Stimulated activated naive CD4-positive, alpha-beta T cell (primary cell): ENCODE measurements around the gene CYP26C1.
"Not testable (repeated sequence)": the region's sequence is repeated elsewhere in the genome, so short reads cannot be mapped to it uniquely, and the experiment has no call there.

Experiments
- DNase-seq, 6 experiments: peaks; one replicate each; lab custom pipeline; 2025; lab: John Stamatoyannopoulos, UW

Gene CYP26C1

DNA sequence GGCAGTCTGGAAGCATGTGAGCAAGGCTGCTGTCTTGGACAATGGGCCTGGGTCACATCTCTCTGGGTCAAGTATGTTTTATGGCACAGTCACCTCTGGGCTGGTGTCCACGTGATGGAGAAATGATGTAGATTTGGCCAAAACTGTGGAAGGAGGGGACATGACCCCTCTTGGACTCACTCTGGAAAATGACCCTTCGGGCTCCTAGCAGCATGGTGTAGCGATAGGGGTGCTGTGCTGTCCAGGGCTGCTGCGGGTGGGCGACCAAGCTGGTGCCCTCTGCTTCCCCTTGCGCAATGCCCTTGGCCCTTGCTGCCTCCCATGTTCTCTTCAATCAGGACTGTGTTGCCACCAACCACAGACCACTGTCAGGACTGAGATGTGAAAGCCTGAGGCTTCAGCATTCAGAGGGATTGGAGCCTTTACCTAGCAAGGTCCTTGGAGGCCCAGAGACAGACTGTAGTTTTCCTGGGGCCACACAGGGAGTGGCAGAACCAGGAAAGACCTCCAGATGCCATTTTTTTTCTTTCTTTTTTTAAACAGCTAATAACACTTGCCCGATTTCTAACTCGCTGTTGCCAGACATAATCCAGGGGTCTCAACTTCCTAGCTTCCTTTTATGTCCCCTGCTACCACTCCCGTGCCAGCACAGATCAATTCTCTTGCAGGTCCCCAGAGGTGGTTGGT lies 19.2 kb downstream of the CYP26C1 start:
- no peak for DNase-seq

GRCh38 chr10:93080350-93081046 lies 19.9 kb downstream of the CYP26C1 start:
- DNase-seq: peak in 5 of 6 experiments; percentile 22 to 59 (median 34)

DNA sequence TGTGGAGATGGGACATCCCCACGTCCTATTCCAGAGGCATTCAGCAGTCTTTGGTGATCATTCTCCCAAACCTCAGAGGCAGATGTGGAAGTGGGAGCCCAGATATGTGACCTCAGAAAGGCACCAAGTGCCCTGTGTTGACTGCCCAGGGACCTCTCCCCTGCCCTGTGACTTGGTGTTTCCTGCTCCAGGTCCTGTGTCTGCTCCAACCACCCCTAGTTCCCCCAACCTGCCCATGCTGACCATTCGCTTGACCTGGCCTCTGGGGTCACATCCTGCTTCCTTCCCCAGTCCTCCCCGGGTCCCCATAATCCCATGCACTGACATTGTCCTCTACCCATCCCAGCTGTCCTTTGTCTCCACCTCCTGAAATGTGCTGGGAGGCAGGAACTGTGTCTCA lies 20.7 kb downstream of the CYP26C1 start:
- no peak for DNase-seq

DNA sequence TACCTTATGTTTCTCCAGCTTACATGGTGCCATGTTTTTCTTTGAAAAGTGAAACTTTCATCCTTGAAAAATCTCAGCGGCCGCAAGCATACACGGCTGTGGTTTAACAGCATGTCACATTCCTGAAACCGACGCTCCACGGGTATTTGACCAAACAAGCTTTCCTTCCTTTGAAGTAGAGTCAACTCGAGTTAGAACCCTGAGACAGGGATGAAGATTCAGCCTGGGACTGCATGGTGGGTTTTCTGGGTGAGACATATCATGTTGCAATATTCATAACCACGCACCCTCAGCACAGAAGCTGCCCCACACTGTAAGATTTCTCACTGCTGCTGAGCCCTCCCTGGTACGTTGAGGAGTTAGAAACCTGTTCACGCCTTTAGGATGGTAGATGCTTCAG lies 21.2 kb downstream of the CYP26C1 start:
- no peak for DNase-seq

DNA sequence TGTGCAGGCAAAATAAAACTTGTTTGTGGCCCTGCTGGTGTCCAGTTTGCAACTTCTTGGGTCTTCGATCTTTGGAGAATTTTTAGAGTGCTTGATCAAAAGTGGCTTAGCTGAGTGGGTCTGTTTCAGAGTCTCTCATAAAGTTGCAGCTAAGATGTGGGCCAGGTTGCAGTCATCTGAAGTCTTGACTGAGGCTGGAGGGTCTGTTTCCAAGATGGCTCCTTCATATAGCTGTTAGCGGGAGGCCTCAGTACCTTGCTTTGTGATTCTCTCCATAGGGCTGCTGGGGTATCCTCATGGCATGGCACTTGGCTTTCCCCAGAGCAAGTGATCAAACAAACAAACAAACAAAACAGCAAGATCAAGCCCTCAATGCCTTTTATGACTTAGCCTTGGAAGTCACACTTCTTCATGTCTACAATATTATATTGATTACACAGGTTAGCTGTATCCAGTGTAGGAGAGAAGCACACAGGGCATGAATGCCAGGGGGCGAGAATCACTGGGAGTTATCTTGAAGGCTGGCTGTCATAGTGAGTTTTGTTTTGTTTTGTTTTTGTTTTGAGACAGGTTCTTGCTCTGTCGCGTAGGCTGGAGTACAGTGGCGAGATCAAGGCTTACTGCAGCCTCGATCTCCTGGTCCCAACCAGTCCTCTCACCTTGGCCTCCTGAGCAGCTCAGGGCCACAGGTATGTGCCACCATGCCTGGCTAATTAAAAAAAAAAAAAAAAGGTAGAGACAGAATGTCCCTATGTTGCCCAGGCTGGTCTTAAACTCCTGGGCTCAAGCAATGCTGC lies 23.3 kb downstream of the CYP26C1 start:
- no peak for DNase-seq

- DNase-seq: no peak
Observed at GRCh38 chr10:93085272-93085859, 24.8 kb downstream of the CYP26C1 start.

DNA sequence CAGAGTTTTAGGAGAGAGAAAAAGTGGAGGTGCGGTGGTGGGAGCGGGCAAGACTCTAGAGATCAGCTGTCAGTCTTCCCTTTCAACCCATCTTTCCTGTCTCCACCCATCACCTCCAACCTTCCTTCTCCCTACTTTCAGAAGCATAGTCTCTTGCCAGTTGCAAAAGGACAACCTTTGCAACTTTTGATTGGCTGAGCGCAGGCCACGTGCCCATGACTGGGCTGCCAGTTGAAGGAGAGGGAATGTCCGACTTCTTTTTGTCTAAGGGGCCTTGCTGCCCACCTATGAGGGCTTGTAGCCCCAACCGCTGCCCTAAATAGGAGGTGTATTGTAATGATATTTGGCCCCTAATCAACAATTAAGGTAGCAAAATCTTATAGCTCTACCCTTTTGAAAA lies 25.7 kb downstream of the CYP26C1 start:
- DNase-seq: no peak

DNA sequence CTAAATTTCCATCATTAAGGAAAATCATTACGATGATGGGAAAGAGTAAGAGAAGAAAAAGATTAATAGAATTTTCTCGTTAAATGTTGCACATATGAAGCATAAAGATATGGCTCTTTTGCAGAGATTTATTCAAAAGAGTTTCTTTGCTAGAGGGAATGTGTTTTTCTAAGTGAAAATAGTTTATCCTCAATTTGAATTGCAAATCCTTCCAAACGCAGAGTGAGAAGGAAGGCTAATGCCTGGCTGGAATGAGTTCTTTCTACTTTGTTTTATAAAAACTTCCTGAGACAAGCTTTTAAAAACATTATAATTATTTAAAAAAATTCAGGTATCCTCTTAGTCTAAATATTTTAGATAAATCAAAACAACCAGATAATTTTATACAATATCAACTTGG lies 27.2 kb downstream of the CYP26C1 start:
- DNase-seq: no peak

DNA sequence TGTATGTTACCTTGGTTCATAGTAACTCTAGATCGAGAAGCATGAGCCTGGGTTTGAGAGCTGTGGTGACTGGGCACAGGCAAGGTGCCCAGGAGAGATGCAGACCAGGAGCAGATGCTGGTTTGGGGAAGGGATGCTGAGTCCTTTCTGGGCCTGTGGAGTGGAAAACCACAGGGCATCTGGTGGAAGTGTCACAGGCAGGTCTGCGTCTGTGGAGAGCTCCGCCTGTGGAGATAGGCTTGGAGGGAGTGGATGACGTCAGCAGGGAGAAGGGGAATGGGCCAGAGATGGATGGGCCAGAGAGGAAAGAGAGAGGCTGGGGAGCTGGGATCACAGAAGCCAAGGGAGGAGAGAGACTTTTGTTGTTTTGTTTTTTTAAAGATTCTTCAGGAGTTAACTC lies 27.9 kb downstream of the CYP26C1 start:
- no peak for DNase-seq

DNA sequence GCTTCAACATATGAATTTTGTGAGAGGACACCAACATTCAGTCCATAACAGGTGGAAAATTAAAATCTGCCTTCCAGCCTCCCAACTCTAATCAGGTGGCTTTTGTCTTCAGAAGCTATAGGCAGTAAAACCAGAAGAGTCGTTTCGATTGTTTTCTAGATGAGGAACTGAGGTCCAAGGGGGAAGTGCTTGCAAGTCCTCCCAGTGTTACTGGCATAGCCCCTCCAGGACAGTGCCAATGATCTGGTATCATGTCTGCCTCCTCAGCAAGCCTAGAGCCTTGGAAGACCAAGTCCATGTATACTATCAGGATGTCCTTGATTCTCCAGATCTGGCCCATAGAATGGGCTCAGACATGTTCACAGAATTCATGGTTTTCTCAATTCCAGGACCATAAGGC lies 30.0 kb downstream of the CYP26C1 start:
- no peak for DNase-seq

- no peak for DNase-seq
Observed at GRCh38 chr10:93091960-93092359, 31.4 kb downstream of the CYP26C1 start.

DNA sequence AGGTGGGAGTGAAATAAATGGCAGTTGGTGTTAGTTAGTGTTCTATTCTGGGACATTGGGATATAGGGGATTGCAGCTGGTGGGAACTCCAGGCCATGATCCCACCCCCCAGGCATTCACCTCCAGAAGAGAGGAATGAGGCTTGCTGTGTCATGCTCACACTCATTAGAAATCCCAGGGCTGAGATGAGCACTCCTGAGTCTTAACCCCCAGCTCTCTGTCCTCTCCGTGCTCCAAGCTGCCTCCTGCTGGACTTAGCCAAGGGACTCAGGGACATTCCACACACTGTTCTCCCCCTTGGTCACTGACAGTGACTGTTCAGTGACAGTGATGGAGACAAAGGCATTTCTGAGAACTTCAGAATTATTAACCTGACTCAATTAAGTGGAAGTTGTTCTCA lies 34.6 kb downstream of the CYP26C1 start:
- no peak for DNase-seq

- no peak for DNase-seq
Observed at GRCh38 chr10:93096901-93097300, 36.3 kb downstream of the CYP26C1 start.

- no peak for DNase-seq
Observed at GRCh38 chr10:93097386-93097785, 36.8 kb downstream of the CYP26C1 start.

- no peak for DNase-seq
Observed at GRCh38 chr10:93098816-93099215, 38.2 kb downstream of the CYP26C1 start.

GRCh38 chr10:93099670-93100069 lies 39.1 kb downstream of the CYP26C1 start:
- DNase-seq: no peak

- DNase-seq: not testable (repeated sequence)
Observed at GRCh38 chr10:93101148-93101547, 40.5 kb downstream of the CYP26C1 start.

- DNase-seq: no peak
Observed at GRCh38 chr10:93103953-93104352, 43.4 kb downstream of the CYP26C1 start.

- no peak for DNase-seq
Observed at GRCh38 chr10:93106631-93107072, 46.1 kb downstream of the CYP26C1 start.

DNA sequence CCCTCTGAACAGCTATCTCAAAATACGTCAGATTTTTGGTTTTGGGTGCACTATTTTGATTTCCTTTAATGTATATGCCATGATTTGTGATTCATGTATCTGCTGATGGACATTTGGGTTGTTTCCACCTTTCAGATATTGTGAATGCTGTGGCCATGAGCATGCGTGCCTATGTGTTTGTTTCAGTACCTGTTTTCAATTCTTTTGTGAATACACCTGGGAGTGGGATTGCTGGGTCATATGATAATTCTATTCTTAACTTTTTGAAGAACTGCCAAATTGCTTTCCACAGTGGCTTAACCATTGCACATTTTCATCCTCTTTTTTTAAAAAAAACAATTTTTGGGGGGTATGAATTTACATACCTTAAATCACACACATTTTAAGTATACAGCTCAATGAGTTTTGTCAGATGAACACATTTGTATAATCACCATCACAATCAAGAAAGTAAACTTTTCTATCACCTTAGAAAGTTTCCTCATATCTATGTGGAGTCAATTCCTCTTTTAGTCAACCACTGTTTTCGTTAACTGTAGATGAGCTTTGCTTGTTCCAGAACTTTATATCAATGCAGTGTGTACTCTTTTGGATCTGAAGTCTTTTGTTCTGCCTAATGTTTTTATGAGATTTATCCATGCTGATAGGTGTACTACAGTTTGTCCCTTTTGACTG lies 50.0 kb downstream of the CYP26C1 start:
- no peak for DNase-seq

DNA sequence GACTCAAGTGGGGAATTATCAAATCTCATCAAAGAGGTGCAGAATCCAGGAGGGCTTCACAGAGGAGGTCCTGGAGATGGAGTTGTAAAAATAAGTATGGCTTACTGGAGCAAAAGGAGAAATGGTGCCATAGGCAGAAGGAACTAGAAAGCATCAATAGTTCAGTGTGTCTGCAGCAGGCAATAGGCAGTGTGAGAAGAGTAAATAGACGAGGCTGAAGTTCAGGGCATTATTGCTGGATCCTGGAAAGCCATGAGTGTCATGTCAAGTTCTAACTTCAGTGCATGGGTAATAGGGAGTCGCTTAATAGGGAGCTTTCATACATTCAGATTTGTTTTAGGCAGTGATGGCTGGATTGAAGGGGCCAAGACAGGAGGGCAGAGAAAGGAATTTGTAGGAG lies 52.4 kb downstream of the CYP26C1 start:
- no peak for DNase-seq
